ENCODE results near the gene C5.

GRCh38 chr9:120998111-120998510, 52.0 kb downstream of the C5 start:
- TF ChIP-seq POLR2AphosphoS5 (IDR thresholded peaks at IDR 0.05; ENCODE audit: control insufficient read depth, insufficient read depth, low read depth, low read length) (no peak), CEBPB (tag; IDR thresholded peaks at IDR 0.05) (no peak), MEIS2 (IDR thresholded peaks at IDR 0.05; ENCODE audit: partially characterized antibody) (no peak)
